GM08714 (cell line): ENCODE results near the gene MARS1.
A peak's percentile ranks its signal among the peaks of the same experiment; 100 is the strongest.

Source experiments
- H3K4me3 ChIP-seq: fragments of 200-500 bp; sonication (Bioruptor generic); 2 replicates; pipeline ENCODE4 v1.5.1; 2014; ENCODE audit warnings: mild to moderate bottlenecking, low read length, inconsistent platforms
- ZNF274 ChIP-seq: IDR thresholded peaks from 2 replicates; pipeline ENCODE4 v1.6.1; 2012; ENCODE audit warnings: mild to moderate bottlenecking, low read depth, low read length

Gene MARS1

GRCh38 chr12:57454566-57455373, 33.1 kb upstream of the MARS1 start, which contains the start of gene INHBE:
Gene INHBE (plus strand): TSS chr12:57455307. CDS start chr12:57455537, 230 bp downstream.
- no peak for TF ChIP-seq ZNF274
- H3K4me3 ChIP-seq = no peak within 1 kb of the TSS

GRCh38 chr12:57455374-57456144, 32.3 kb upstream of the MARS1 start:
- TF ChIP-seq ZNF274 = no peak
- no peak overlapping the region for H3K4me3 ChIP-seq

GRCh38 chr12:57456145-57456700, 31.6 kb upstream of the MARS1 start:
- TF ChIP-seq ZNF274 = no peak
- no peak overlapping the region for H3K4me3 ChIP-seq

GRCh38 chr12:57456737-57457490, 31.0 kb upstream of the MARS1 start:
- no peak for TF ChIP-seq ZNF274
- H3K4me3 ChIP-seq = no peak overlapping the region

- no peak for TF ChIP-seq ZNF274
- H3K4me3 ChIP-seq = peak overlapping the region; percentile 87; the same call in 1 of the 2 replicates
Measured at GRCh38 chr12:57458665-57459054, 29.2 kb upstream of the MARS1 start.

- peak overlapping the region; percentile 87 for H3K4me3 ChIP-seq
- TF ChIP-seq ZNF274 = no peak
Measured at GRCh38 chr12:57459055-57459749, 28.7 kb upstream of the MARS1 start.

GRCh38 chr12:57459750-57460467, 28.0 kb upstream of the MARS1 start, which contains the start of gene GLI1:
Gene GLI1 (plus strand): TSS chr12:57459785. CDS start chr12:57463692, 3,907 bp downstream.
- H3K4me3 ChIP-seq = peak within 1 kb of the TSS; percentile 87
- TF ChIP-seq ZNF274 = no peak

GRCh38 chr12:57460468-57460784, 27.4 kb upstream of the MARS1 start:
- no peak for TF ChIP-seq ZNF274
- H3K4me3 ChIP-seq = peak overlapping the region; percentile 2; the same call in 1 of the 2 replicates

- peak overlapping the region; percentile 41; the same call in 1 of the 2 replicates for H3K4me3 ChIP-seq
- TF ChIP-seq ZNF274 = no peak
Measured at GRCh38 chr12:57460841-57461275, 27.0 kb upstream of the MARS1 start.

GRCh38 chr12:57461276-57461916, 26.5 kb upstream of the MARS1 start:
- no peak for TF ChIP-seq ZNF274
- H3K4me3 ChIP-seq = peak overlapping the region; percentile 73

- TF ChIP-seq ZNF274 = no peak
- peak overlapping the region; percentile 73 for H3K4me3 ChIP-seq
Measured at GRCh38 chr12:57461917-57462250, 26.0 kb upstream of the MARS1 start.

- no peak for TF ChIP-seq ZNF274
- peak overlapping the region; percentile 73 for H3K4me3 ChIP-seq
Measured at GRCh38 chr12:57462251-57462911, 25.5 kb upstream of the MARS1 start.
